Measurements from ENCODE around the gene AGAP1.

AGAP1 gene

DNA sequence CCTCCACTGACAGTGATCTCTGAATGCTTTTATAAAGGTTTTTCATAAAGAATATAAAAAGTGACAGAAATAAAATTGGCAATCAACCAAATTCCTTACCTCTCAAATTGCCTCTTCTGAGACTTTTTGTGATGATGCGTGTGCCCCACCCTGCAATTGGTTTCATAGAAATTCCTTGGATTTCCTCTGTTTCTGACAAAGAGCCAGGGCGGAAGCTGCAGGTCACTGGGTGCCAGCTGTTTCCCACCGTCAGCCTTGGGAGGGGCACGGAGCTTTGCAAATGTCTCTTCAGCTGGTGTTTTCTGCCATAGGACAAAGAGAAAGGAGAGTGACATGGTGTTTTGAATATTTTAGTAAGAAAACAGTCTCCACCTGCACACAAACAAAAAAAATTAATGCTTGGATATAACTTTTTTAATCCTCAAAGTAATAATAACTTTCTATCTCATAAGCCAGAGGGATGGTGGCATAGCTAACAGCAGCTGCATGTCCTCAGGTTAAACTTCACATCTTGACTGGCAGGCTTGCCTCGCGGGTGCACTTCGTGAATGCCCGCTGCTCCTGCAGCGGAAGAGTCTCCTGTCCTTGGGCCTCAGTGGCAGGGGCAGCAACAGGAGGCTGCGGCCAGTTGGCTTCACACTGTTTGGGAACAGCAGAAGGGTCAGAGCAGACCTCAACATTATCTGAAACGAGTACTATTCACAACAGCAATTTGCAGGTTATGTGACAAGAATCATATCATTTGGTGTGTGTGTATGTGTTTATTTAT lies 24.7 kb downstream of the AGAP1 start:
- no peak for DNase-seq (ENCODE audit: low read depth)
- H3K4me3 ChIP-seq (ENCODE audit: low read depth, low read length): no peak overlapping the region
- TF ChIP-seq, protein P1, sequence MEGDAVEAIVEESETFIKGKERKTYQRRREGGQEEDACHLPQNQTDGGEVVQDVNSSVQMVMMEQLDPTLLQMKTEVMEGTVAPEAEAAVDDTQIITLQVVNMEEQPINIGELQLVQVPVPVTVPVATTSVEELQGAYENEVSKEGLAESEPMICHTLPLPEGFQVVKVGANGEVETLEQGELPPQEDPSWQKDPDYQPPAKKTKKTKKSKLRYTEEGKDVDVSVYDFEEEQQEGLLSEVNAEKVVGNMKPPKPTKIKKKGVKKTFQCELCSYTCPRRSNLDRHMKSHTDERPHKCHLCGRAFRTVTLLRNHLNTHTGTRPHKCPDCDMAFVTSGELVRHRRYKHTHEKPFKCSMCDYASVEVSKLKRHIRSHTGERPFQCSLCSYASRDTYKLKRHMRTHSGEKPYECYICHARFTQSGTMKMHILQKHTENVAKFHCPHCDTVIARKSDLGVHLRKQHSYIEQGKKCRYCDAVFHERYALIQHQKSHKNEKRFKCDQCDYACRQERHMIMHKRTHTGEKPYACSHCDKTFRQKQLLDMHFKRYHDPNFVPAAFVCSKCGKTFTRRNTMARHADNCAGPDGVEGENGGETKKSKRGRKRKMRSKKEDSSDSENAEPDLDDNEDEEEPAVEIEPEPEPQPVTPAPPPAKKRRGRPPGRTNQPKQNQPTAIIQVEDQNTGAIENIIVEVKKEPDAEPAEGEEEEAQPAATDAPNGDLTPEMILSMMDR (IDR thresholded peaks at IDR 0.05; ENCODE audit: low read depth, low read length, missing control alignments): no peak

DNA sequence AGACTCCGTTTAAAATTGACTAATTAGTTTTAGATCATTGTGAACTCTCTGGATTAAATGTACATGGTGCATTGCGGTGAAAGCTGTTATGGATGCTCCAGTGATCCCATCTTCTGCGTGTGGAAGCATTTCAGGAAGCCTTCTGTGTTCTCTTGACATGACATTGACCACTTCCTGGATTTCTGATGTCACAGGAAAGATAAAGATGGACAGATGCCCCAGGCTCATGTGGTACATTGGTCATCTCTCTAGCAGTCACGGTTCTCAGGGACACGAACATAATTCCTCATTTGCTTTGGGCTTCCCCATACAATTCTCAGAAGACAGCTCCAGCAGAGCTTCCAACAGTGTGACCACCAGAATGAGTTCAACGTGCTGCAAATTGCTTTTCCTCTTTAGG lies 26.9 kb downstream of the AGAP1 start:
- TF ChIP-seq, protein P1 (IDR thresholded peaks at IDR 0.05; ENCODE audit: low read depth, low read length, missing control alignments): no peak
- no peak for DNase-seq (ENCODE audit: low read depth)
- no peak overlapping the region for H3K4me3 ChIP-seq (ENCODE audit: low read depth, low read length)

DNA sequence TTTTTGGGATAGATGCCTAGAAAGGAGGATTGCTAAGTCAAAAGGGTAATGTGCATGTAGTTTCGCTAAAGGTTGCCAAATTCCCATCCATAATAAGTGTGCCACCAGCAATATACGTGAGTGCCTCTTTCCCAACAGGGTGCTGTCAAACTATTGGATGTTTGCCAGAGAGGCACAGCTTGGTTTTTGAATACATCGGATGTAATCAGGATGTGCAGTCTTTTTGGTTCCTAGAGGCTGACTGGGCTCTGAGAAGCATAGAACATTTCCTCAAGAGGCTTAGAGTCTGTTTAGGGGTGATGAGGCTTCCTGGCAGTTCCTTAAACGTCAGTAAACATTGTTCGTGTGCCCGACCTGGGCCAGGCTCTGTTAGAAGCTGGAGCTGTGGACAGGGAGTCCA lies 28.0 kb downstream of the AGAP1 start:
- no peak overlapping the region for H3K4me3 ChIP-seq (ENCODE audit: low read depth, low read length)
- TF ChIP-seq, protein P1 (IDR thresholded peaks at IDR 0.05; ENCODE audit: low read depth, low read length, missing control alignments): no peak
- no peak for DNase-seq (ENCODE audit: low read depth)

DNA sequence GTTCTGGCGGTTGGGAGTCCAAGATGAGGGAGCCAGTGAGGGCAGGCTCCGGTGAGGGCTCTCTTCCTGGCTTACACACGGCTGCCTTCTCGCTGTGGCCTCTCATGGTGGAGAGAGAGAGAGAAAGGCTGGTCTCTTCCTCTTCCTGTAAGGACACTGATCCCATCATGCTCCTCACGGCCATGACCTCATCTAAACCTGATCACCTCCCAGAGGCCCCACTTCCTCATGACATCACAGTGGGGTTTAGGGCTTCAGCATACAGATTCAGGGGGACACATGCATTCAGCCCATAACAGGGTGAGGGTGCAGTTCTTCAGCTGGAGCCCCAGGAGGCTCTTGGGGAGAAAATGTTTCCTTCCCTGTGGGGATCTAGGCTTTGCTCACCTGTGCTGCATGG lies 29.2 kb downstream of the AGAP1 start:
- TF ChIP-seq, protein P1 (IDR thresholded peaks at IDR 0.05; ENCODE audit: low read depth, low read length, missing control alignments): no peak
- no peak overlapping the region for H3K4me3 ChIP-seq (ENCODE audit: low read depth, low read length)
- DNase-seq (ENCODE audit: low read depth): no peak

DNA sequence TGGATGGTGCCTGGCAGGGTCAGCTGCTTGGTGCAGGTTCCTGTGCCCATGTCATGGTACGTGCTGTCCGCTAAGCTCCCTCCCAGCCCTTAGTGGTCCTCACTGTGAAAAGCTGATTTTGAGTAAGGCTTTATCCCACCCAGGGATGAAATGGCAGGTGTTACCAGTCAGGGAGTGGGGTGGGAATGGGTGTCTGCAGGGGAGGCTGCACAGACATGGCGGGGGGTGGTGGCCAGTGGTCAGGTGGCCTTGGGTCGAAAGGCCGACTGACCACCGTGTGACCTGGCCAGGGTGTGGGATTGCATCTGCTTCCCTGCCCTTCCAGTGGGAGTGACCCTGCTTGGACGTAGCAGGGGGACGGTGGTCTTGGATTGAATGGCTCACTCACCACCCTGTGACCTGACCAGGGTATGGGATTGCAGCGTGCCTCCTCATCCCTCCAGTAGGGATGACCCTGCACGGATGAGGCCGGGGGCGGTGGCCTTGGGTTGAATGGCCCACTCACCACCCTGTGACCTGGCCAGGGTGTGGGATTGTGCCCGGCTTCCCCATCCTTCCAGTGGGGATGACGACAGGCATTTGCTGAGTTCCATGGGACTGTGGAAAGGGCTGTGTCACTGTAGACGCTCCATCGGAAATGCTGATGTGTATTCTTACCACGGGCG lies 29.8 kb downstream of the AGAP1 start:
- TF ChIP-seq, protein P1 (IDR thresholded peaks at IDR 0.05; ENCODE audit: low read depth, low read length, missing control alignments): no peak
- no peak for DNase-seq (ENCODE audit: low read depth)

DNA sequence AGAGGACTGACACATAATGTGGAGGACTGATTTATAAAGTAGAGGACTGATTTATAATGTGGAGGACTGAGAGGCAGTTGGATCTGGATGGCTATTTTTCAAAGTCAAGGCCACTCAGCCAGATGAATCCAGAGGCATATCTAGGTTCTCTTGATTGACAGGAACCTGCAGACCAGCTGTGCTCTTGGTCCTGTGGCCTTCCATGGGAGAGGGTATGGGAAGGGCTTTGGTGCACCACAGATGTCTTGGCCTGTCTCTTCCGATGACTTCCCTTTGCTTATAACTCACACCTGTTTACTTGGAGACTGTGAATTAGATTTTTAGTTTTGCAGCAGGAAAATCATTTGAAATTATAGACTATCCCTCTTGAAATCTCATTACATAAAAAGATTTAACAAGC lies 32.3 kb downstream of the AGAP1 start:
- DNase-seq (ENCODE audit: low read depth): no peak
- H3K4me3 ChIP-seq (ENCODE audit: low read depth, low read length): no peak overlapping the region
- TF ChIP-seq, protein P1 (IDR thresholded peaks at IDR 0.05; ENCODE audit: low read depth, low read length, missing control alignments): no peak

More for the DNA sequence above, 29.8 kb downstream of the AGAP1 start:
- H3K4me3 ChIP-seq (ENCODE audit: low read depth, low read length): no peak overlapping the region

Measured in GM12864 (cell line).